OCI-LY7 (cell line): ENCODE results near the gene PRKAR2A. TPM values are rescaled to one million over a fixed set of nuclear protein-coding genes. Genes with fewer than 3 reads are reported as not detected.

ENCODE experiments used
- BruUV-seq: library from RNA; stranded (reverse); fragments of 400-500 nt; replicated peaks from 2 replicates; lab custom pipeline; 2021; lab: Mats Ljungman, UMichigan
- CTCF ChIA-PET: fragments of 300-600 bp; sonication (Branson Sonifier 250); formaldehyde crosslinking; loops from one replicate; lab custom pipeline; 2022; ENCODE audit warnings: antibody characterized with exemption; ENCODE audit not compliant: unreplicated experiment; lab: Charles Lee
- POLR2A ChIA-PET: fragments of 300-600 bp; sonication (Branson Sonifier 250); formaldehyde crosslinking; loops from one replicate; lab custom pipeline; 2022; ENCODE audit warnings: antibody characterized with exemption; lab: Charles Lee
- DNase-seq: peaks from one replicate; pipeline ENCODE4 v3.0.0-alpha.2; 2015; ENCODE audit warnings: low spot score
- H2AFZ ChIP-seq: fragments of 200-600 bp; sonication (generic), shearing (Covaris generic); 2 replicates; pipeline ENCODE4 v1.6.1; 2014; ENCODE audit warnings: mild to moderate bottlenecking, antibody characterized with exemption, low read length, moderate library complexity
- H3K27ac ChIP-seq: fragments of 200-600 bp; sonication (generic); 2 replicates; pipeline ENCODE4 v1.5.1; 2014; ENCODE audit warnings: mixed run types, low read depth, mild to moderate bottlenecking, moderate library complexity, low read length, inconsistent platforms; ENCODE audit not compliant: poor library complexity, severe bottlenecking
- H3K36me3 ChIP-seq: fragments of 200-600 bp; sonication (generic); 2 replicates; pipeline ENCODE4 v1.6.1; 2014; ENCODE audit warnings: mild to moderate bottlenecking, antibody characterized with exemption, low read length, moderate library complexity, mixed read lengths; ENCODE audit not compliant: insufficient read depth
- H3K4me1 ChIP-seq: fragments of 200-600 bp; sonication (generic); 2 replicates; pipeline ENCODE4 v1.5.1; 2014; ENCODE audit warnings: mild to moderate bottlenecking, low read length; ENCODE audit not compliant: insufficient read depth, poor library complexity, severe bottlenecking
- H3K4me2 ChIP-seq: fragments of 200-600 bp; sonication (generic); 2 replicates; pipeline ENCODE4 v1.6.1; 2014; ENCODE audit warnings: mild to moderate bottlenecking, low read length
- H3K4me3 ChIP-seq: fragments of 200-600 bp; sonication (generic); 2 replicates; pipeline ENCODE4 v1.5.1; 2014; ENCODE audit warnings: mild to moderate bottlenecking, low read depth, low read length; ENCODE audit not compliant: poor library complexity, severe bottlenecking
- H3K79me2 ChIP-seq: fragments of 200-600 bp; sonication (generic); 2 replicates; pipeline ENCODE4 v1.6.1; 2016; ENCODE audit warnings: low read depth, mild to moderate bottlenecking, low read length, moderate library complexity, mixed read lengths; ENCODE audit not compliant: insufficient read depth
- H3K9me2 ChIP-seq: fragments of 200-600 bp; sonication (generic); 2 replicates; pipeline ENCODE4 v1.6.1; 2016; ENCODE audit warnings: mild to moderate bottlenecking, low read length, mixed read lengths; ENCODE audit not compliant: insufficient read depth
- H3K9me3 ChIP-seq: fragments of 200-600 bp; sonication (generic); 2 replicates; pipeline ENCODE4 v1.6.1; 2014; ENCODE audit warnings: mild to moderate bottlenecking, mixed run types, low read length, mixed read lengths
- H4K20me1 ChIP-seq: fragments of 200-600 bp; sonication (generic); 2 replicates; pipeline ENCODE4 v1.6.1; 2014; ENCODE audit warnings: mild to moderate bottlenecking, antibody characterized with exemption, low read length, moderate library complexity, mixed read lengths; ENCODE audit not compliant: insufficient read depth
- CTCF ChIP-seq: fragments of 200-600 bp; sonication (generic); conservative IDR thresholded peaks from 2 replicates; pipeline ENCODE4 v1.5.1; 2014; ENCODE audit warnings: mild to moderate bottlenecking, antibody characterized with exemption, low read length, moderate library complexity, mixed read lengths
- EZH2phosphoT487 ChIP-seq: fragments of 200-600 bp; sonication (generic); IDR thresholded peaks from 2 replicates; pipeline ENCODE4 v1.6.1; 2018; ENCODE audit warnings: low read depth, borderline replicate concordance, mild to moderate bottlenecking, mixed run types, antibody characterized with exemption, low read length, moderate library complexity, mixed read lengths
- intact Hi-C: fragments of 100-400 bp; cut with micrococcal nuclease; formaldehyde crosslinking; loops from one replicate; pipeline ENCODE4 v1.10.0; 2022; ENCODE audit not compliant: unreplicated experiment
- total RNA-seq, 2 experiments: library from RNA; depleted of rRNA in 1 of 2; stranded (reverse); fragments of >200 nt in 1 of 2; shearing (Covaris generic) in 1 of 2; gene quantifications; 2 replicates each; pipeline ENCODE4 v1.2.3, GENCODE V29; 2014 to 2022

Gene PRKAR2A
- total RNA-seq, 2 experiments from 2014 or later: 16.0 to 22.4 TPM

GRCh38 chr3:48826451-48826850 lies 21.2 kb downstream of the PRKAR2A start:
- TF ChIP-seq EZH2phosphoT487 (no peak), CTCF (no peak)
- H2AFZ ChIP-seq: no peak overlapping the region

GRCh38 chr3:48820612-48821324 lies 26.9 kb downstream of the PRKAR2A start:
- Histone ChIP-seq H2AFZ (no peak overlapping the region), H4K20me1 (no peaks in the 10 kb centered on the region), H3K4me2 (no peak overlapping the region), H3K36me3 (no peaks in the 10 kb centered on the region), H3K4me1 (no peaks in the 10 kb centered on the region), H3K9me3 (no peaks in the 10 kb centered on the region), H3K27ac (no peak overlapping the region), H3K79me2 (no peaks in the 10 kb centered on the region), H3K4me3 (no peak overlapping the region), H3K9me2 (no peaks in the 10 kb centered on the region)
- DNase-seq: no peak
- ChIA-PET POLR2A (interaction anchor here (0.5 to 0.6 kb wide), 2 partner anchors 47 to 59 kb away, joined by 3 to 4 read pairs; no protein-coding TSS in a partner anchor), CTCF (no interaction called here)
- no TSS peak for BruUV-seq
- intact Hi-C loops: no loop called here
- TF ChIP-seq CTCF: no peak
- no peak for TF ChIP-seq EZH2phosphoT487

More at GRCh38 chr3:48826451-48826850, 21.2 kb downstream of the PRKAR2A start:
- Histone ChIP-seq H3K4me1 (peaks cover 3% of the 10 kb centered on the region), H3K36me3 (no peaks in the 10 kb centered on the region), H3K4me3 (no peak overlapping the region), H3K9me3 (no peaks in the 10 kb centered on the region), H3K4me2 (no peak overlapping the region), H4K20me1 (no peaks in the 10 kb centered on the region), H3K9me2 (no peaks in the 10 kb centered on the region), H3K27ac (no peak overlapping the region), H3K79me2 (no peaks in the 10 kb centered on the region)
- no TSS peak for BruUV-seq
- ChIA-PET POLR2A (no interaction called here), CTCF (no interaction called here)
- intact Hi-C loops: no loop called here
- DNase-seq: no peak
